ENCODE results near the gene SLMAP.
"Not testable (repeated sequence)": the region's sequence is repeated elsewhere in the genome, so short reads cannot be mapped to it uniquely, and the experiment has no call there.

The SLMAP gene

DNA sequence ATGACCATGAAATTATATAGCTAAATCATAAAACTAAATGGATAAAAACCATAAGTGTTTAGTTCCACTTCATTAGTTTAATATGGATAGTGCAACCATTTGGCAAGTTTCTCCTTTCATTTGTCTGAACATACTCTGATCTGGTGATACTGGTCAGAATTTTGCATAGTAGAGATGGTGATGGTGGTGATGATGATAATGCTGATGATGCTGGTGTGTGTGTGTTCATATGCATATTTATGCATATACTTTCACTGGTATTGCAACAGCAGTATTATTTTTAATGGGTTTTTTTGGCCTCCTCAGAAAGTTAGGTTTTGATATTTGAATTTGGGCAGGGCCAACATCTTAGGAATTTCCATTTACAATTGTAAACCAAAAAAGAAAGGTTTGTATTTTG, 76.4 kb downstream of the SLMAP start:
- no peak for DNase-seq (ENCODE audit: low read depth)

DNA sequence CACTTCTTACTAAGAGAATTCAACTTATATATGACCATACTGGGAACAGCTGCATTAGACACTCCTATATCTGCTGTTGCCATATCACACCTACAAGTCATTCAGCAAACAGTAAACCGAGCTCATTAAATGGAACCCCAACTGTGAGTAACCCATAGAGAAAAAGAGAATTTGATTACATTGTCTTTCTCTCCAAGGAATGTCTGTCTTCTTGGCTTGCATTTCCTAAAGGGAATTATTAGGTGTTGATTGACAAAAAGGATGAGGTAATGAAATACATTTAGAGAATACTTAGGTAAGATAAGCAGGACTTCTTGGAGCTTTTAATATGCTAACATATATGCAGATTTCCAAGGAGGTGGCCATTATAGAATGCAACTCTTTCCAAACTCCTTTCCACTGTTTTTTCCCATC, 76.8 kb downstream of the SLMAP start:
- DNase-seq (ENCODE audit: low read depth) = no peak

DNA sequence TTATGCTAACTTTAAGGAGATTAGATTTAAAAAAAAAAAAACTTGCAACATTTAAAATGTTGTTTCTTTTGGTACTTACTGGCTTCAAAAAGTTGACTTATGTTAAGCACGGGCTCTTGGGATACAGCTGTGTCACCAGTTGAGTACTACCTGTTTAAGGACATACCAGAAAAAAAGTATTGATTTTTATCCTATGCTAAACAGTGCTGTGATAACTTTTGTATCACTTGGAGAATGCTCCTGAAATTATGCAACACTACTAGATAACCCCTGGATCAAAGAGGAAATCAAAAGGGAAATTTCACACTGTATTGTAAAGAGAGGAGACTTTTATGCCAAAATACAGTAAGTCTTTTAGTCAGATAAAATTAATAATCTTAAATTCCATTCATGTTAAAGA, 77.7 kb downstream of the SLMAP start:
- no peak for DNase-seq (ENCODE audit: low read depth)

DNA sequence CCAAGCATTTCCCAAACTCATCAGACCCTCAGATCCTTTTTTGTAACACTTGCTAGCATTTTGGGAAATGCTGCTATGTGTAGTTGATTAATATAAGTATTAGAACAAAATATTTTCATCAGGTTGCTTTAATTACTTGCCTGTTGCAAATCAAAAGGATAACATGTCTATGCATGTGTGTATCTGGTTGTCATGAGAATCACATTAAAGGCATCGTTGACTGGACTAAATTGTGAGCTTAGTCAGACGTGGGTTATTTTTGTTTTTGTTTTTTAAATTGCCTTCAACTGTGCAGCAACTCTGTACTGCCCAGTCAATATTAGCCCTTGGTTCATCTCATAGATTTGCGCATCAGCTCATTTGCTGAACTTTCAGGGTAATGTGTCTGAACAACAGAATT, 81.6 kb downstream of the SLMAP start:
- no peak for DNase-seq (ENCODE audit: low read depth)

DNA sequence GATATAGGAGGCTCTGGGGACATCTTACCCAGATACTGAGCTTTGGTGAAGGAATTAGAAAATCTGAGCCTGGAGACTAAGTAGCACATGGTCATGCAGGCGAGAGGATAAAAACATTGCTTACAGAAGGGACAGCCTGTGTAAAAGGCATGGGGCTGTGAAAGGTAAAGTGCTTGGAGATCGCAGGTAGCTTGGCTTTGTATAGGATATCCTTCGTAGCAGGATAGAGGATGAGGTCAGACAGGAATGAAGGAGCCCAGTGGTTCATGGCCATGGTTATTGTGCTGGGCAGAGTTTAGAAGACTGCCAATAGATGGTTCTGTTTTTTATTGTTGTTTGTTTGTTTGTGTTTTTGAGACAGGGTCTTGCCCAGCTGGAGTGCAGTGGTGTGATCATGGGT, 82.5 kb downstream of the SLMAP start:
- no peak for DNase-seq (ENCODE audit: low read depth)

DNA sequence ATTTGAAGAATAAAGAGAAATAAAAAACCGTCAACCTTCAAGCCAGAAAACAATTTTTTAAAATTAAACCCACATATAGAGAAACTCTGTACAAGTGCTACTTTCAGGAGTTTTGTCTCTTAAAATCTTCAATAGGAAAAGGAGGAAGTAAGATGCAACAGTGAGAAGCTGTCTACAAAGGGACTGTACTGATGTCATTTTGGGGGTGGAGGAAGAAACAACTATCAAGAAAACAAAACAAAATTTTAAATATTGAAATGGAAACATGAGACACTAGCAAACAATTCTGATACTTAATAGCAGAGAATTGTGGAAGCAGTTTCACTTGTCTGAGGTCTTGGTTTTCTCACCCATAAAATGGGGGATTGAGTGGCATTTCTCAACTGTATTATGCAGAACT, 84.4 kb downstream of the SLMAP start:
- no peak for DNase-seq (ENCODE audit: low read depth)

DNA sequence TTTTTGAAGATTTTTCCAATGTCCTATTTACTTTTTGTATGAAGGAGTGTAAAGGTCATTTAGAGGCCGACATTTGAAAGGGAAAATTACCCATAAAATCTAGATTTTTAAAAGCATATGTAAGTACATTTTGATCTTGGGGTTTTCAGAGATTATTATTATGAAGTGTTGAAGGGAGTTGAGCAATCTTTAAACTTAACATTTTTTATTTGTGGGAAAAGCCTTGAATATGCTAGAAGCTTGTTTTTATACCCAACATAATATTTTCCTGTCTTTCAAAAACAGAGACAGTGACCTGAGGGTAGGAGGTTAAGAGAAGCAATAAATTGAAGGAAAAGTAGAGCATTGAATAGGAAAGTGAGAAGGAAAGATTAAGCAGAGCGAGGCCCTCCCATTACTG, 85.7 kb downstream of the SLMAP start:
- no peak for DNase-seq (ENCODE audit: low read depth)

DNA sequence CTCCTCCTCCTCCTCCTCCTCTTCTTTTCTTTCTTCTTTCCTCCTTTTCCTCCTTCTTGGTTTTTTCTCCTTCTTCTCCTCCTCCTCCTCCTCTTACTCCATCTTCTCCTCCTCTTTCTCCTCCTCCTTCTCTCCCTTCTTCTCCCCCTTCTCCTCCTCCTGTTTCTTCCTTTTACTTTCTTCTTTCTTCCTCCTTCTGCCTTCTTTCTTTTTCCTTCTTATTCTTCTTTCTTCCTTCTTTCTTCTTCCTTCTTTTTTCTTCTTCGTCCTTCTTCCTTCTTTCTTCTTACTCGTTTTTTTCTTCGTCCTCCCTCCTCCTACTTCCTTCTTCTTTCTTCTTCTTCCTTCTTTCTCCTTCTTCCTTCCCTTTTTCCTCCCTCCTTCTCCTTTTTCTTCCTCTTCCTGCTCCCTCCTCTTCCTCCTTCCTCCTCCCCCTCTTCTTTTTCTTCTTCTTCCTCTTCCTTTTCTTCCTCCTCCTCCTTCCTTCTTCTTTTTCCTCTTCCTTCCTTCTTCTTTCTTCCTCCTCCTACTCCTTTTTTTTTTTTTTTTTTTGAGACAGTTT, 92.1 kb downstream of the SLMAP start:
- no peak for DNase-seq (ENCODE audit: low read depth)

DNA sequence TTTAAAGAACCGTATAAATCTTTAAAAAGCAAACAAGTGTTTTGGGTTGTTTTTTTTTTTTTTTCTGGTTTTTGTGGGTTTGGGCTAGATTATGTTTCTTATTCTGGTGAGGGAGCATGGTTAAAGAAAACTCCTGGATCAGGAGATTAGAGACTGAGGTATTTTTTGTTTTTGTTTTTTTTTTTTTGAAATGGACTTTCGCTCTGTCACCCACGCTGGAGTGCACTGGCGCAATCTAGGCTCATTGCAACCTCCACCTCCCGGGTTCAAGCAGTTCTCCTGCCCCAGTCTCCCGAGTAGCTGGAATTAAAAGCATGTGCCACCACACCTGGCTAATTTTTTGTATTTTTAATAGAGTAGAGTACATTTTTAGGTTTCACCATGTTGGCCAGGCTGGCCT, 95.2 kb downstream of the SLMAP start:
- DNase-seq (ENCODE audit: low read depth) = no peak

DNA sequence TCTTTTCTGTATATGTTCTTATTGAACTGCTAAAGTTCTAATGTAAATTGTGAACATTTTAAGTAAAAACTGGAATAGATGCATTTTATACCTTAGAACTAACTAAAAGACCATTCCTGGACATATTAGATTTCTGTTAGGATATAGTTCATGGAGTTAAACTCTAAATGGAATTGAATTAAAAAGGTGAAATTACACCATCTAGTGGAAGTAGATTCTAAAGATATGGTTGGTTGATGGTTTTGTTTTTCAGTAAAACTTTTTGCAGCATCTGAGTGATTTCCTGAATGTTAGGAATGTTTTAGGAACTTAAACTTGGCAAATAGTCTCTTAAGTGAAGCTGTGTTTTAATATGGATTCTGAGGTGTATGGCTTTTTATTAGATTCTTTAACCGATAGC, 96.8 kb downstream of the SLMAP start:
- DNase-seq (ENCODE audit: low read depth) = no peak

DNA sequence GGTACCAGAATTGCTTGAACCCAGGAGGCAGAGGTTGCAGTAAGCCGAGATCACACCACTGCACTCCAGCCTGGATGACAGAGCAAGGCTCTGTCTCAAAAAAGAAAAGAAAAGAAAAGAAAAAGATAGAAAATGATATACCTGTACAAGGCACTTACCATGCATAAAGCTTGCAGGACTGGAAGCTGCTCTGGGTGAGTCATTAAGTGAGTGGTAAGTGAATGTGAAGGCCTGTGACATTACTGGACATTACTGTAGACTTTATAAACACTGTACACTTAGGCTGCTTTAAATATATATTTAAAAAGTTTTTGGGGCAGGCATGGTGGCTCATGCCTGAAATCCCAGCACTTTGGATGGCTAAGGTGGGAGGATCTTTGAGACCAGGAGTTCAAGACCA, 99.2 kb downstream of the SLMAP start:
- no peak for DNase-seq (ENCODE audit: low read depth)

DNA sequence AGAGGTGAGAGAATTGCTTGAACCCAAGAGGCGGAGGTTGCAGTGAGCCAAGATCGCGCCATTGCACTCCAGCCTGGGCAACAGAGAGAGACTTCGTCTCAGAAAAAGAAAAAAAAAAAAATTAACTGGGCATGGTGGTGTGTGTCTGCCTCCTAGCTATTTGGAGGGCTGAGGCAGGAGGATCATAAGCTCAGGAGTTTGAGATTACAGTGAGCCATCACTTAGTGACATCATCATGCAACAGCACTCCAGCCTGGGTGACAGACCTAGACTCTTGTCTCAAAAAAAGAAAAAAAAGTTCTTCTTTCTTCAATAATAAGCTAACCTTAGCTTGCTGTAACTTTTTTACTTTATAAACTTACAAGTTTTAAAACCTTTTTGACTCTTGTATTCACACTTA, 99.8 kb downstream of the SLMAP start:
- no peak for DNase-seq (ENCODE audit: low read depth)

DNA sequence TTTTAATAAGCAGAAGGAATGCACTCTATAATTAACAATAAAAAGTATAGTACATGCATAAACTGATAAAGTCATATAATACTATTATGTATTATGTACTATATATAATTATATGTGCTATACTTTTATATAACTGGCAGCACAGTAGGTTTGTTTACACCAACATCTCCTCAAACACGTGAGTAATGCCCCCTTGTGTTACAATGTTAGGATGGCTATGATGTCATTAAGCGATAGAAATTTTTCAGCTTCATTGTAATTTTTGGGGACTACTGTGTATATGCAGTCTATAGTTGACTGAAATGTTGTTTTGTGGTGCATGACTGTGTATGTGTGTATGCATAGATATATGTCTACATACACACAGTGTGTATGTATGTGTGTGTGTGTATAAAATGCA, 100.6 kb downstream of the SLMAP start:
- DNase-seq (ENCODE audit: low read depth) = no peak

DNA sequence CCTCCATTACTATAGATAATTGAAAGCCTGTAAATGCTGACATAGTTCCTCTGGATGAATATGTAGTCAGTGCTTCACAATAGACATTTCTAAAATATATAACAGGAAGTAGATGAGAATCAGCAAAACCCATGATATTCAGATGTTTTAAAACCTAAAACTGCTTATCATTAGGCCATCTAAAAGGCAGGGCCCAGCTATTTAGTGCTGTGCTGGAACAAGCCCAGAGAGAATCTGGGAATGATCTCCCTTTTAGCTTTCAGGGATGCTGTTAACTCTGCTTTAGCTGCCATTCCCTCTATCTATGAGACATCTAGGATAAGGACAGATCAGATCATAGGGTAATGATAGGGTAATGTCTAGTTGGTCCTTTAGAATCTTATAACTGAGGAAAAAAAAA, 106.8 kb downstream of the SLMAP start:
- no peak for DNase-seq (ENCODE audit: low read depth)

DNA sequence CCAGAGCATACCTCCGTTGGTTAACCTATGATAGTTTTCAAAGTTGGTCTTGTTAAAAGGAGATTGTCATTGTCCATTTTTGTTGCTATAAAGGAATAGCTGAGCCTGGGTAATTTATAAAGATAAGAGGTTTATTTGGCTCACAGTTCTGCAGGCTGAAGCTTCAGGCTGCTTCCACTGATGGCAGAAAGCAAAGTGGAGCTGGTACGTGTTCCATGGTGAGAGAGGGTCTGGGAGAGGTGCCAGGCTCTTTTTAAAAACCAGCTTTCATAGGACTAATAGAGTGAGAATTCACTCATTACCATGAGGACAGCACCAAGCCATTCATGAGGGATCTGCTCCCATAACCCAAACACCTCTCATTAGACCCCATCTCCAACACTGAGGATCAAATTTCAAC, 107.3 kb downstream of the SLMAP start:
- no peak for DNase-seq (ENCODE audit: low read depth)

DNA sequence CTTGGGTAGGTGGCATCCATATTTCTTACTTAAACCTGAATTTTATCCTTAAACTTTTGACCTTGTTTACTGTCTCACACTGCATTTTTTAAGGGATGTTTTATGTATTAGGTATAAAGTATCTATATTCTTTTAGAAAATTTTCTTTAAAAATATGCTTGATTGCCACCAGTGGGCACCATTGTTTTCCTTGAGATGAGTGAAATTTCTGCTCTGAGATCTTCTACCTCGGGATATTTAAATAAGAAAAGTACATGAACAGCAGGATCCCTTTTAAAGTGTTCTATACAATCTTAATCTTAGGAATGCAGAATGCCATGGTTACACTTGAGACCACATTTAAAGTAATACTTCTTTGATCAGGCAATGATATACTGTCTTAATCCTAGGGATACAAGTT, 108.7 kb downstream of the SLMAP start:
- no peak for DNase-seq (ENCODE audit: low read depth)

DNA sequence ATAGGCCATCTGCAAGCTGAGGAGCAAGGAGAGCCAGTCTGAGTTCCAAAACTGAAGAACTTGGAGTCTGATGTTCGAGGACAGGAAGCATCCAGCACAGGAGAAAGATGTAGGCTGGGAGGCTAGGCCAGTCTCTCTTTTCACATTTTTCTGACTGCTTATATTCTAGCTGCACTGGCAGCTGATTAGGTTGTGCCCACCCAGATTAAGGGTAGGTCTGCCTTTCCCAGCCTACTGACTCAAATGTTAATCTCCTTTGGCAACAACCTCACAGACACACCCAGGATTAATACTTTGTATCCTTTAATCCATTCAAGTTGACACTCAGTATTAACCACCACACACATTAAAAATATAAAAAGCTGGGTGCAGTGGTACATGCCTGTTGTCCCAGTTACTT, 113.0 kb downstream of the SLMAP start:
- not testable (repeated sequence) for DNase-seq (ENCODE audit: low read depth)

DNA sequence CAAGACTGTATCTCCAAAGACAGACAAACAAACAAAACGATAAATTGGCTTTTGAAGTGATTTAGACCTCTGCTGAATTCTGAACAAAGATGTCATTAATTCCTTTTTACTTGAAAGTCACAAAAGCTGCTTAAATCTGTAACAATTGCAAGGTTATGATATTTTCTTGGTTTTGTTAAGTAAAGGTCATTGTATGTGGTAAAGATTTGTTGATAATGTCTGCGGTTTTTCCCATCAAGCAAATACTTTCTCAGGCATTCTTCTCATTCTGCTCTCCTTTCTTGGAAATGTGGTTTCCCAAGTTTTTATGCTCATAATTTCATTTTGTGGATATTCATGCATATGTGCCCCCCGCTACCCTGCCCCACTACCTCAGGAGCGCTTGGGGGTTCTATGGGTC, 116.5 kb downstream of the SLMAP start:
- DNase-seq (ENCODE audit: low read depth) = no peak

DNA sequence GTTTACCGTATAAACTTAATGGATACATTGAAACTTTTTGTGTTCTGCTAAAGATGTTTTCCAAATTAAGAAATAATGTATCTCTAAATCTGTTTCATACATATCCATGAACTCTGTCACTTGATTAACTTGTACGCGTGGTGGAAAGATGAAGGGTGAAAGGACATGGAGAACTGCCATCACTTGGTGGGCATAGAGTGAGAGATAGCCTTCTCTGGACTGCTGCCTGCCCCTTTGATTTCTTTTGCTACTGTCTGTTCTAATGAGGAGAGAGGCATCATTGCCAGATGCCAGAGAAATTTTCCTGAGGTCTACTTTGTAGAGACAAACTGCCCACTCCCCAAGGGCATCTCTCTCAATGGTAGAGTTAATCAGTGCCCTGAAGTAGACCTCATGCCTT, 120.5 kb downstream of the SLMAP start:
- no peak for DNase-seq (ENCODE audit: low read depth)

DNA sequence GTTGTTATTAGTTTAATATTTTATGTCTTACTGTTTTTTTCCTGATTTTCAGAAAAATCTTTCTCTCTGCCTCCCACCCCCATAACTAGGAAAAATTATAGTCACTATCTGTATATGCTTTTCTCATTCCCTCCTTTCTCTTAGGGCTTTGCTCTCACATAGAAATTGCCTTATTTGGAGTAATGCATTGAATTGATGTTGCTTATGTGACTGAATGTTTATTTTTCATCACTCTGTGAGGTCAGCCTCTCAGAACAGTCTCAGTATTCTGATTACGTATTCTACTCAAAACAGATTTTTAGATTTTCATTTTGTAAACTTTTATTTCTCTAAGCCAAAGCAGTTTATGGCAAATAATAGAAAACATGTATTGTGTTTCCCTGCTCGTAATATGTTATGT, 121.0 kb downstream of the SLMAP start:
- no peak for DNase-seq (ENCODE audit: low read depth)

DNA sequence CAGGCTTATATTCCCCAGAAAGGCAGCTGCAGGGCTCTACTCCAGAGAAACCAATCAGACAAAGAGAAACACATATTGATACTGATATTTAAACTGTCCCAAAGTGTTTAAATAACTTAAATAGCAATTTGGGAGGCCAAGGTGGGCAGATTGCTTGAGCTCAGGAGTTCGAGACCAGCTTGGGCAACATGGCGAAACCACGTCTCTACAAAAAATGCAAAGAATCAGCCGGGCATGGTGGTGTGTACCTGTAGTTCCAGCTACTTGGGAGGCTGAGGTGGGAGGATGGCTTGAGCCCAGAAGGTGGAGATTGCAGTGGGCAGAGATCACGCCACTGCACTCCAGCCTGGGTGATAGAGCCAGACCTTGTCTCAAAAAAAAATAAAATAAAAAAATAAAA, 128.3 kb downstream of the SLMAP start:
- not testable (repeated sequence) for DNase-seq (ENCODE audit: low read depth)

DNA sequence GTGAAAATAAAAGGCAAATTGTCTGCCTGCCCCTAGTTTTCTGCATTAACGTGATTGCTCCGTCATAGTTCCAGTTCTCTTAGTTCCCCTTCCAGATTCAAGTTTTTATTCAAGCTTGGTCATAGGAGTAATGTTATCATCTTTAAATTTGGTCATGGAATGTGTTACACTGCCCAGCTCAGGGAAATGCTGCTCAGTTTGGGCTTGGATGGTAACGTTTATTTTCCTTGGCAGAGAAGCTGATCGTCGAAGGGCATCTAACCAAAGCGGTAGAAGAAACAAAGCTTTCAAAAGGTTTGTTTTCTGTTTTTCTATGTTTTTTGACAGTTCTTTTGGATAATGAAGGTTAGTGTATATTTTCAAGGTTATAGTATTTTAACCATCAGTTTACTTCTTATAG, 133.7 kb downstream of the SLMAP start:
- no peak for DNase-seq (ENCODE audit: low read depth)

DNA sequence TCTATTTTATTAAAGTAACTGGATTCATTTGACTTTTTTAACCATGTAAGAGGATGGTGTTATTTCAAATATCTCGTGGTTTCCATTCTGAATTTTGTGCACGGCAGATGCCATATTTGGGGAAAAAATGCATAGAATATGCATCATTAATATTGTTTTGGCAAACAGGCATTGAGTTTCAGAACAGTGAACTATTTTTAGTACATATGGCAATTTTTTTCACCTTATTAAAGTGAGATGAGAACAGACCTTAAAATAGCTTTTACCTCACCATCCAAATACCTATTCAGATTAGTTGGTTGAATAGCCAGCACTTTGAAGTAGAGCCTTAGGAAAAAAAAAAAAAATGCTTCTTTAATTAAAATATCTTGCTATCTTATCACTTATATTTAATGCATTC, 134.8 kb downstream of the SLMAP start:
- no peak for DNase-seq (ENCODE audit: low read depth)

DNA sequence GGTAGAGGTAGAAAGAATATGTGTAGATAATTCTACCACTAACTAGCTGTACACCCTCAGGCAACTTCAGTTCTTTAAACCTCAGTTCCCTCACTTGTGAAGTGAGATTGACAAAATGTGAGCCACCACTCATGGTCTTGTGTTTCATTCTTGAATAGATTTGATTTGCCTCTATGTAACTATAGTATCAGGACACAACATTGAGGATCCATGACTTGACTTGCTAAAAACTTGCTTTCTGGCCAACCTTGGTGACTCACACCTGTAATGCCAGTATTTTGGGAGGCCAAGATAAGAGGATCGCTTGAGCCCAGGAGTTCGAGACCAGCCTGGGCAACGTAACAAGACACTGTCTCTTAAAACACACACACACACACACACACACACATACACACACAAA, 136.3 kb downstream of the SLMAP start:
- DNase-seq (ENCODE audit: low read depth) = no peak

DNA sequence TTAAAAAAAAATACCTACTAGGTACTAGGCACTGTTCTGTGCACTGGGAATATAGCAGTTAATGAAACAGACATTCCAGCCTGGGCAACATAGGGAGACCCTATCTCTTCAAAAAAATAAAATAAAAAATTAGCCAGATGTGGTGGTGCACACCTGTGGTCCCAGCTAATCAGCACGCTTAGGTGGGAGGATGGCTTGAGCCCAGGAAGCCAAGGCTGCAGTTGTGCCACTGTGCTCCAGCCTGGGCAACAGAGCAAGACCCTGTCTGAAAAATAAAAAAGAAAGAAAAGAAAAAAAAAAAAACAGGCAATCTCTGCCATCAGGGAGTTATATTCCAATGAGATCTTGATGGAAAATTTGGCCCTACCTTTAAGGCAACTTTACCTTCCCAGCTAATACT, 137.0 kb downstream of the SLMAP start:
- DNase-seq (ENCODE audit: low read depth) = no peak
